ENCODE results near the gene TAF10.

The TAF10 gene

DNA sequence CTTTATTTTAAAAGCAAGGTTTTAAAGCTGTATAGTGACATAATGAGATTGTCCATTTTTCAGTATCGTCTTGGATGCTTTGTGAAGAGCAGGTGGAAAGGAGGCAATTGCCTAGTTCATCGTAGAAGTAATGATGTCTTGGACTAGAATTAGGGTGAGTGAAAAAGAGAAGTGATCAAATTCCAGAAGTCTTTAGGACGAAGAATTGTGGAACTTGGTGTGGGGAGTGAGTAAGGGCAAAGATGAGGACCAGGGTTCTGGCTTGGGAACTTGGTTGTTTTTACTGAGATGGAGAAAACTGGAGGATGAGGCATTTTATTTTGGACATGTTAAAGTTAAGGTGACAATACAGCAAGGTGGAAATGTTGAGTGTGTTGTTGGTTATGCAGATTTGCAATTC lies 7.2 kb downstream of the TAF10 start:
- TF ChIP-seq CTCF (IDR thresholded peaks at IDR 0.05; ENCODE audit: low read depth, low read length) = no peak
- no peak for DNase-seq
- no peaks in the 10 kb centered on the region for H3K27me3 ChIP-seq (ENCODE audit: insufficient read depth, low read depth, severe bottlenecking)
- H3K36me3 ChIP-seq = peaks cover 50% of the 10 kb centered on the region
- H3K27ac ChIP-seq = peak overlapping the region; percentile 82
- H3K9me3 ChIP-seq (ENCODE audit: severe bottlenecking) = no peaks in the 10 kb centered on the region
- H3K4me3 ChIP-seq (ENCODE audit: low read depth, low read length) = peak overlapping the region; percentile 90

- H3K36me3 ChIP-seq = peaks cover 50% of the 10 kb centered on the region
- peak; percentile 60 for DNase-seq
These were observed 7.9 kb downstream of the TAF10 start for GRCh38 chr11:6604081-6604626.

GRCh38 chr11:6603287-6604080 lies 8.5 kb downstream of the TAF10 start, which contains the start of the genes ILK and RRP8:
ILK (plus strand) TSS chr11:6603774; CDS start chr11:6604272, 498 bp downstream.
RRP8 (minus strand) TSS chr11:6603616; CDS start chr11:6603502, 114 bp downstream.
- Histone ChIP-seq H3K36me3 (peaks cover 50% of the 10 kb centered on the region), H3K9me3 (ENCODE audit: severe bottlenecking) (no peaks in the 10 kb centered on the region), H3K27me3 (ENCODE audit: insufficient read depth, low read depth, severe bottlenecking) (no peaks in the 10 kb centered on the region), H3K27ac (peak within 1 kb of the TSS; percentile 82), H3K4me3 (ENCODE audit: low read depth, low read length) (peak within 1 kb of the TSS; percentile 90)
- 0 out of 2 replicates have a peak, but pooled peaks have one; percentile 5 for TF ChIP-seq CTCF (IDR thresholded peaks at IDR 0.05; ENCODE audit: low read depth, low read length)
- peak; percentile 89 for DNase-seq

More at GRCh38 chr11:6604081-6604626, 7.9 kb downstream of the TAF10 start:
- TF ChIP-seq CTCF (IDR thresholded peaks at IDR 0.05; ENCODE audit: low read depth, low read length) = 0 out of 2 replicates have a peak, but pooled peaks have one; percentile 12
- Histone ChIP-seq H3K9me3 (ENCODE audit: severe bottlenecking) (no peaks in the 10 kb centered on the region), H3K27me3 (ENCODE audit: insufficient read depth, low read depth, severe bottlenecking) (no peaks in the 10 kb centered on the region), H3K27ac (peak overlapping the region; percentile 82), H3K4me3 (ENCODE audit: low read depth, low read length) (peak overlapping the region; percentile 90)

- Histone ChIP-seq H3K4me3 (ENCODE audit: low read depth, low read length) (peak overlapping the region; percentile 90), H3K27ac (no peak overlapping the region), H3K9me3 (ENCODE audit: severe bottlenecking) (no peaks in the 10 kb centered on the region), H3K27me3 (ENCODE audit: insufficient read depth, low read depth, severe bottlenecking) (no peaks in the 10 kb centered on the region), H3K36me3 (peaks cover 43% of the 10 kb centered on the region)
- no peak for TF ChIP-seq CTCF (IDR thresholded peaks at IDR 0.05; ENCODE audit: low read depth, low read length)
- DNase-seq = no peak
These were observed 9.7 kb downstream of the TAF10 start for GRCh38 chr11:6602096-6602940.

DNA sequence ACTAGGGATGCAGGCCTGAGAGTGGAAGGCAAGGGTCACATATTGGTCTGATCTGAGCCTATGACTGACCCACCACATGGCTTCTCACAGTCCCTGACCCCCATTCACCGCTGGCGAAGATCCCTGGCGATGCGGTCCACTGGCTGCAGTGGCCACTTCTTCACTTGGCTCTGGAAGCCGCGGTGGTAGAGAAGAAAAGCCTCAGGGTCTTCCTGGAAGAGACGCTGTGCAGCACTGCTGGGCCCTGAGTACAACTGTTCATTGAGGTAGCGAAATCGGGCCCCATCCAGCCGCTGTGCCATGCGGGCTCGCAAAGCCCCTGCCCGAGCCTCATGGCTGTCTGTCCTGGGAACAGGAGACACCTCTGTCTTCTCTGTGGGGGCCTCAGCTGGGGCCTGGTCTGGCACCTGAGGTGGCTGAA lies 11.0 kb downstream of the TAF10 start:
- Histone ChIP-seq H3K9me3 (ENCODE audit: severe bottlenecking) (no peaks in the 10 kb centered on the region), H3K36me3 (peaks cover 41% of the 10 kb centered on the region), H3K27me3 (ENCODE audit: insufficient read depth, low read depth, severe bottlenecking) (no peaks in the 10 kb centered on the region), H3K27ac (no peak overlapping the region), H3K4me3 (ENCODE audit: low read depth, low read length) (no peak overlapping the region)
- no peak for DNase-seq
- no peak for TF ChIP-seq CTCF (IDR thresholded peaks at IDR 0.05; ENCODE audit: low read depth, low read length)

All from WERI-Rb-1 (cell line).